ENCODE measurements around the gene C19orf44.

GRCh38 chr19:16463341-16463990, 32.7 kb upstream of the C19orf44 start:
- TF ChIP-seq, protein P1, sequence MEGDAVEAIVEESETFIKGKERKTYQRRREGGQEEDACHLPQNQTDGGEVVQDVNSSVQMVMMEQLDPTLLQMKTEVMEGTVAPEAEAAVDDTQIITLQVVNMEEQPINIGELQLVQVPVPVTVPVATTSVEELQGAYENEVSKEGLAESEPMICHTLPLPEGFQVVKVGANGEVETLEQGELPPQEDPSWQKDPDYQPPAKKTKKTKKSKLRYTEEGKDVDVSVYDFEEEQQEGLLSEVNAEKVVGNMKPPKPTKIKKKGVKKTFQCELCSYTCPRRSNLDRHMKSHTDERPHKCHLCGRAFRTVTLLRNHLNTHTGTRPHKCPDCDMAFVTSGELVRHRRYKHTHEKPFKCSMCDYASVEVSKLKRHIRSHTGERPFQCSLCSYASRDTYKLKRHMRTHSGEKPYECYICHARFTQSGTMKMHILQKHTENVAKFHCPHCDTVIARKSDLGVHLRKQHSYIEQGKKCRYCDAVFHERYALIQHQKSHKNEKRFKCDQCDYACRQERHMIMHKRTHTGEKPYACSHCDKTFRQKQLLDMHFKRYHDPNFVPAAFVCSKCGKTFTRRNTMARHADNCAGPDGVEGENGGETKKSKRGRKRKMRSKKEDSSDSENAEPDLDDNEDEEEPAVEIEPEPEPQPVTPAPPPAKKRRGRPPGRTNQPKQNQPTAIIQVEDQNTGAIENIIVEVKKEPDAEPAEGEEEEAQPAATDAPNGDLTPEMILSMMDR (optimal IDR thresholded peaks at IDR 0.05 in 1 of 3, IDR thresholded peaks at IDR 0.05 in 1 of 3, conservative IDR thresholded peaks at IDR 0.05 in 1 of 3; ENCODE audit: extremely low read depth in 1 of 3, insufficient read depth in 2 of 3, low read length in 3 of 3), result no peak
- TF ChIP-seq EZH2 (IDR thresholded peaks at IDR 0.05; ENCODE audit: low read length), result no peak
